ENCODE results near the gene ALAS1. TPM values are rescaled to one million over a fixed set of nuclear protein-coding genes. Genes with fewer than 3 reads are reported as not detected.

Gene ALAS1
- total and polyA plus RNA-seq, 9 of the 15 experiments (the other 6 are each of a cell fraction or from before 2014, with no cell fraction given) = 21.4 to 49.5 (median 34.4) TPM

GRCh38 chr3:52240886-52241370 lies 43.0 kb downstream of the ALAS1 start:
- Histone ChIP-seq H4K20me1 (replicated peaks; ENCODE audit: control insufficient read depth, insufficient read depth, low read length) (no peaks in the 10 kb centered on the region), H3K27ac (ENCODE audit: extremely low read depth, low read depth, low read length) (no peak overlapping the region; the same call in 1 of the 3 replicates), H3K79me2 (ENCODE audit: control insufficient read depth, insufficient read depth, low read length) (peaks cover 45% of the 10 kb centered on the region), H2AFZ (ENCODE audit: low read depth, low read length) (no peak overlapping the region), H3K9me1 (ENCODE audit: control insufficient read depth, insufficient read depth, low read length) (no peaks in the 10 kb centered on the region), H3K4me1 (replicated peaks in 1 of 2; ENCODE audit: control insufficient read depth in 2 of 2, insufficient read depth in 2 of 2, low read length in 2 of 2) (peaks cover 44 to 46% of the 10 kb centered on the region in 2 experiments), H3K9ac (ENCODE audit: insufficient read depth in 1 of 2, low read depth in 2 of 2, low read length in 2 of 2) (peak overlapping the region in 1 of 2 experiments; percentile 77; a peak in 1 of 4 replicates), H3K36me3 (ENCODE audit: control insufficient read depth, insufficient read depth, low read length) (peaks cover 3% of the 10 kb centered on the region; the same call in 1 of the 3 replicates), H3K27me3 (ENCODE audit: control insufficient read depth in 2 of 2, insufficient read depth in 2 of 2, low read length in 2 of 2) (no peaks in the 10 kb centered on the region), H3K4me2 (ENCODE audit: insufficient read depth, low read length) (peak overlapping the region; percentile 98; the same call in 1 of the 2 replicates), H3K9me3 (replicated peaks; ENCODE audit: control insufficient read depth, insufficient read depth, low read depth, low read length) (no peaks in the 10 kb centered on the region), H3K4me3 (no peak overlapping the region)
- no TSS peak for BruUV-seq (replicated peaks)
- DNase-seq (ENCODE audit: extremely low read depth in 1 of 4, low spot score in 3 of 4) (no peak), ATAC-seq (no peak), FAIRE-seq (no peak)
- in situ Hi-C loops (cut with MboI) (no loop called here), intact Hi-C loops (cut with micrococcal nuclease) (loop anchor here (1.0 kb wide), 1 partner anchor 37 kb away; the partner anchor contains the start of gene WDR82)
- CTCF ChIA-PET (ENCODE audit: low intra/inter-chr PET ratio) = interaction anchor here (0.5 kb wide), 1 partner anchor 145 kb away, joined by 3 read pairs; no protein-coding TSS in a partner anchor
- 42% methylated on average over 4 of the region's 4 CpGs for WGBS (ENCODE audit: insufficient coverage, low coverage, missing lambda C conversion rate)
- POLR2A ChIA-PET = interaction anchor here (0.7 to 1.4 kb wide), 10 partner anchors 8 to 340 kb away, joined by 3 to 10 read pairs (median 4); partner anchors contain the start of gene WDR82
- no peak for TF ChIP-seq ZC3H11A (IDR thresholded peaks at IDR 0.05; ENCODE audit: low read depth, low read length)
- TF ChIP-seq, protein P1, sequence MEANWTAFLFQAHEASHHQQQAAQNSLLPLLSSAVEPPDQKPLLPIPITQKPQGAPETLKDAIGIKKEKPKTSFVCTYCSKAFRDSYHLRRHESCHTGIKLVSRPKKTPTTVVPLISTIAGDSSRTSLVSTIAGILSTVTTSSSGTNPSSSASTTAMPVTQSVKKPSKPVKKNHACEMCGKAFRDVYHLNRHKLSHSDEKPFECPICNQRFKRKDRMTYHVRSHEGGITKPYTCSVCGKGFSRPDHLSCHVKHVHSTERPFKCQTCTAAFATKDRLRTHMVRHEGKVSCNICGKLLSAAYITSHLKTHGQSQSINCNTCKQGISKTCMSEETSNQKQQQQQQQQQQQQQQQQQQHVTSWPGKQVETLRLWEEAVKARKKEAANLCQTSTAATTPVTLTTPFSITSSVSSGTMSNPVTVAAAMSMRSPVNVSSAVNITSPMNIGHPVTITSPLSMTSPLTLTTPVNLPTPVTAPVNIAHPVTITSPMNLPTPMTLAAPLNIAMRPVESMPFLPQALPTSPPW (CRISPR knock-in tag; IDR thresholded peaks at IDR 0.05) = no peak
- no peak for TF ChIP-seq NR1H2 (CRISPR knock-in tag; IDR thresholded peaks at IDR 0.05)
- TF ChIP-seq SRF (CRISPR knock-in tag; IDR thresholded peaks at IDR 0.05) = no peak
- no peak for TF ChIP-seq ZZZ3 (IDR thresholded peaks at IDR 0.05)
- TF ChIP-seq ZNF668 (CRISPR knock-in tag; IDR thresholded peaks at IDR 0.05) = peak; percentile 49; the same call in 1 of the 2 replicates
- no peak for TF ChIP-seq CHD2 (IDR thresholded peaks at IDR 0.05; ENCODE audit: low read depth, low read length)
- TF ChIP-seq NR2C2 (CRISPR knock-in tag; IDR thresholded peaks at IDR 0.05) = no peak
- peak; percentile 7; the same call in 1 of the 2 replicates for TF ChIP-seq NR2C2 (tag; IDR thresholded peaks at IDR 0.05)
- TF ChIP-seq NEUROD1 (IDR thresholded peaks at IDR 0.05; ENCODE audit: borderline replicate concordance, low read depth, low read length, partially characterized antibody) = no peak
- 0 out of 2 replicates have a peak, but pooled peaks have one; percentile 2 for TF ChIP-seq ESRRA (IDR thresholded peaks at IDR 0.05; ENCODE audit: borderline replicate concordance, low read depth)
- peak in 1 of 2 experiments; percentile 3; a peak in 1 of 4 replicates for TF ChIP-seq NRF1 (conservative IDR thresholded peaks at IDR 0.05 in 1 of 2, IDR thresholded peaks at IDR 0.05 in 1 of 2)
- no peak for TF ChIP-seq ZNF512 (tag; IDR thresholded peaks at IDR 0.05)
- peak; percentile 36; the same call in 1 of the 2 replicates for TF ChIP-seq ZNF316 (IDR thresholded peaks at IDR 0.05)
- TF ChIP-seq NFIC (IDR thresholded peaks at IDR 0.05) = peak; percentile 95
- TF ChIP-seq GABPB2 (CRISPR knock-in tag; conservative IDR thresholded peaks at IDR 0.05) = no peak
- peak; percentile 69; the same call in 1 of the 2 replicates for TF ChIP-seq NFIX (CRISPR knock-in tag; IDR thresholded peaks at IDR 0.05; ENCODE audit: low read depth)
- TF ChIP-seq ZFP36 (IDR thresholded peaks at IDR 0.05; ENCODE audit: low read depth, low read length, partially characterized antibody) = no peak
- TF ChIP-seq MTA2 (IDR thresholded peaks at IDR 0.05; ENCODE audit: low read depth) = no peak

Data from K562 (cell line).